LNCaP clone FGC (cell line): Measurements from ENCODE around the gene PDAP1.

Experiments
- DNase-seq: peaks from one replicate; pipeline ENCODE4 v3.0.0-alpha.2; 2011; ENCODE audit warnings: low read depth
- H3K4me3 ChIP-seq: 2 replicates; pipeline ENCODE4 v1.5.1; 2011; ENCODE audit warnings: mild to moderate bottlenecking, low read depth, low read length, control low read depth
- CTCF ChIP-seq: IDR thresholded peaks from 2 replicates; pipeline ENCODE4 v1.5.1; 2012; ENCODE audit warnings: mild to moderate bottlenecking; ENCODE audit not compliant: control insufficient read depth, insufficient read depth; ENCODE audit errors: extremely low read depth

The PDAP1 gene

GRCh38 chr7:99404977-99405320, 3.4 kb downstream of the PDAP1 start:
- DNase-seq = no peak
- no peak overlapping the region for H3K4me3 ChIP-seq
- TF ChIP-seq CTCF = no peak

- TF ChIP-seq CTCF = no peak
- H3K4me3 ChIP-seq = no peak overlapping the region
- no peak for DNase-seq
Measured at GRCh38 chr7:99404235-99404976, 4.0 kb downstream of the PDAP1 start.

- no peak overlapping the region for H3K4me3 ChIP-seq
- TF ChIP-seq CTCF = no peak
- DNase-seq = no peak
Measured at GRCh38 chr7:99403764-99404163, 4.6 kb downstream of the PDAP1 start.

GRCh38 chr7:99402854-99403253, 5.5 kb downstream of the PDAP1 start:
- H3K4me3 ChIP-seq = no peak overlapping the region
- no peak for TF ChIP-seq CTCF
- DNase-seq = no peak

GRCh38 chr7:99399597-99399996, 8.8 kb downstream of the PDAP1 start:
- no peak overlapping the region for H3K4me3 ChIP-seq
- no peak for TF ChIP-seq CTCF
- no peak for DNase-seq

GRCh38 chr7:99398891-99399445, 9.4 kb downstream of the PDAP1 start:
- no peak overlapping the region for H3K4me3 ChIP-seq
- no peak for DNase-seq
- no peak for TF ChIP-seq CTCF
